ENCODE measurements around the gene SYNRG.
"Not testable (repeated sequence)": the region's sequence is repeated elsewhere in the genome, so short reads cannot be mapped to it uniquely, and the experiment has no call there.

SYNRG gene

DNA sequence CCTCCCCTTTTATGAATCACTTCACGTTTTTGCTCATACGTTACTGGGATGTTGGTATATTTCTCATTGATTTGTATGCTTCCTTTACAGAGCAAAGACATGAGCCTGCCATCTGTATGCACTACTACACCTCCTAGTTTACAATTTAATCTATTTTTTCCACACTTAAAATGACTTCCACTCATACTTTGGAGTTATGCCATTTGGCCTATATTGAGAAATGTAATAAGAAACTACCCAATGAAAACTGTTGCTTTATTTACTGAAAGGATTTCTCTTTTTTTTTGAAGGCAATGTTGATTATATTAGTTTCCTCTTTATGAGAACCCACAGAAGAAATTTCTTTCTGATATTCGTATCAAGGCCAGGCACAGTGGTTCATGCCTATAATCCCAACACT lies 76.5 kb downstream of the SYNRG start:
- no peak for DNase-seq

DNA sequence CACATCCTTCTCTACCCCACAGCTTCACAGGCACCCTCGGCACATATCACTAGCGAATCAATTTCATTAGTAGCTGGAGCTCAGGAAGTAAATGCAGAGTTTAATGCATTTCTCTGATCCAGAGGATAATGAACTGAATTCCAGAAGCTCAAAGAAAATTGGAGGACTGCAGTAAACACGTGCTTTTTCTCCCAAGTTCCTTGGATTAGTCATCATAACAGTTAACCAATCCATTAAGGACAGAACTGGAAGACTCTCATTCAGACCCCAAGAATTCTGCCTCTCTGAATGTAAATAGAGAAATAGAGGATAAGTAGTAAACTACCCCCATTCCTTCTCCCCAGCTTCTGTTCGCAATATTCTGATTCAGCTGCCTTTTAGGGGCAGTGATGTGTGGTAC lies 78.8 kb downstream of the SYNRG start:
- no peak for DNase-seq

GRCh38 chr17:37527249-37527851 lies 81.9 kb downstream of the SYNRG start:
- DNase-seq = peak; percentile 63

DNA sequence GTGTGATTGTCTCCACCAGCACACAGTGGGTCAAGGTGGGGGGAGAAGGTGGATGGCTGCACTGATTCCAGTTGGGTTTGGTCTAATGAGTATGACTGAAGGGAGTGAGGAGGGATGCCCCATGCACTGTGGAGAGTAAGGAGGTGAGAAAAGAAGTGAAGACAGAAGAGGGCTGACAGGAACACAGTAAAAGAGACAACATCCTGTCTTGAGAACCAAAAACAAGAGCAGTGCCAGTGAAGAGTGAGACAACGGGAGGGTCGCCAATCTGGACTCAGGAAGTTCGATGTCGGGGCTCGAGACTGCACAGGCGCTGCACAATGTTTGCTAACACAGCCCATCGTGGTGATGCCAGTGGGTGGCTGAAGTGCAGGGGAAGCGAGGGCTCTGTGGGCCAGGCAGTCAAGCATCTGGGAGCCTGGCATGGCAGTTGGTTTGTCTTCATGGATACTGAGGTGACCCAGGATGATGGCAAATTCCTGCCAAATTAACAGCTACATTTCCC lies 85.5 kb downstream of the SYNRG start:
- DNase-seq = no peak

GRCh38 chr17:37521821-37522220 lies 87.4 kb downstream of the SYNRG start:
- DNase-seq = no peak

GRCh38 chr17:37520174-37520573 lies 89.0 kb downstream of the SYNRG start:
- no peak for DNase-seq

DNA sequence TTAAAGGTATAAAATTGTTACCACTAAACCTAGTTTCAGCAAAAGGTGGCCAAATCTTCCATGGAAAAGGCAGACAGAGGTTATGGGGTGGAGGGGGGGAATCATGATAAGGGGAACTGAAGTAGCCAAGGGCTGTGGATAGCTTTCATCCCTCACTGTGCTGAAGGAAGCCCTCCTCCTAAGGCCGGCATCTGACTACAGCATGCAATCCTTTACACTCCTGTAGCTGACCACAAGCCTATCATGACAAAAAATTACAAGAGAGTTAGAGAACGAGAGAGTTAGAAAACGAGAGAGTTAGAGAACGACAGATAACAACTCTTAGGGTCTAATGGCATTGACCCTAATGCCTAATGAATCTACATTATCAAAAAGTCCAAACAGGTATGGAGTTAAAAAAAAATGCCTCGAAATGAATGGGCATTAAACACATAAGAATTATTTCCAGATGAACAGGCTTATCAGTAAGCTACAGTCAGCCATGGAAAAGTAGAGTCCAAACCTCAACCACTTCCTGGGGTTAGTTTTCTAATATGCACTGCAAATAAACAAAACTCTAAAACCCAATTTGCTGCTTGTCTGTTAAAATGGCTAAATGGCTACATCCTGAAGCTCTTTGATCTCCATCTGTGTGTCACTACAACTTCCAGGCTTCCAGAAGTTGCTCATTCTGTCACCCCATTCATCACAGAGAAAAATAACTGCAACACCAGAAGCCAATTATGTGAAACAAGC lies 89.8 kb downstream of the SYNRG start:
- DNase-seq = no peak

- no peak for DNase-seq
These were observed 90.4 kb downstream of the SYNRG start for GRCh38 chr17:37518826-37519225.

DNA sequence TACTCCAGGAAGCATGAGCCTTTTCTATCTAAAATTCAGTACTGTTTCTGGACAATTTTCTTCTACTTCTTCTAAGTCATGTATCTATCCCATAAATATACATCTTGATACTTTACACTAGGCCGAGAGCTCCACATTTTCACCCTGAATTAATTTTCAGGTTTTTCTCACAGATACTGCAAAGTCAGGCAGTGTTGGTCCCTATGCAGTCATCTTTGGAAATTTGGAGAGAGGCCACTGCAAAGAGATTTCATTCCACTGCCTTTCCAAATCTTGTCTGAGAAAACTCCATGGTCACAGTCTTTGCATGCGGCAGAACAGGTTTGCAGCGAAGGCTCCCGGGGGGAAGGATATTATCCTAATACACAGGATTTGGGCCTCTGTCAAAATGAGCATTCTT lies 91.3 kb downstream of the SYNRG start:
- DNase-seq = no peak

DNA sequence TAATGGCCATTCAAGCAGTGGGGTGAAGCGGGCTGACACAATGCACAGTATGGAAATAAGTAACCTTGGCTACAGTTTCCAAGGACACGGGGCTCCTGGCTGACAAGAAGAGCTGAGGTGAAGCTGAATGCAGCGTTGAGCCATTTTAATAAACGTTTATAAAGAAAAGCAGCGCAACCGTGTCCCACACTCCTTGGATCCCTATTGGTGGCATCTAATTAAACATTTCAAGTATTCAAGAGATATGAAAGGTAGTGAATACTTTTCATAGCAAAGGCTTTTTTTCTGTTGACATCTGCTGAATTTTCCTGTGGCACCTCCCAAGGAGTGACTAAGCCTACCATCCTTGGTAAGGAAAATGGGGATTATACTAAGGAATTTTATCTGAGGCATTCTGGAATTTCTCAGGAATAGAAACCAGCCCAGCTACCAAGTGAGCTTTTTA lies 93.1 kb downstream of the SYNRG start:
- peak; percentile 80 for DNase-seq

DNA sequence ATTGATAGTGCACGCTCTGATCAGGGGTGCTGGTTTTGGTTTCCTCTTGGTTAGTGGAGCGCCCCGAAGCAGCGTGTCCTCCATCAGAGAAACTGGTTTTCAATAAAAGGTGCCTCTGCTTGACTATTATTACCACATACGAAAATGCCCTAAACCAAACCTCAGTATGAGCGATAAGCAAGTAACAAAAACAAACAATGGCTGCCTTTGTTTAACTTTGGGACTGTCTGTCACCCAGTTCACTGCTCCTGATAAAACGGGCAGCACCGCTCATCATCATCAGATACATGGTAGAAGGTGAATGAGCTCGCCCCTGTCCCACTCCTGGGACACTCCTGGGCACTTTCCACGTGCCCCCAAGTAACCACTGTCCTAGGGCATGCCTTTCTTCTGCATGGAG lies 95.5 kb downstream of the SYNRG start:
- no peak for DNase-seq

DNA sequence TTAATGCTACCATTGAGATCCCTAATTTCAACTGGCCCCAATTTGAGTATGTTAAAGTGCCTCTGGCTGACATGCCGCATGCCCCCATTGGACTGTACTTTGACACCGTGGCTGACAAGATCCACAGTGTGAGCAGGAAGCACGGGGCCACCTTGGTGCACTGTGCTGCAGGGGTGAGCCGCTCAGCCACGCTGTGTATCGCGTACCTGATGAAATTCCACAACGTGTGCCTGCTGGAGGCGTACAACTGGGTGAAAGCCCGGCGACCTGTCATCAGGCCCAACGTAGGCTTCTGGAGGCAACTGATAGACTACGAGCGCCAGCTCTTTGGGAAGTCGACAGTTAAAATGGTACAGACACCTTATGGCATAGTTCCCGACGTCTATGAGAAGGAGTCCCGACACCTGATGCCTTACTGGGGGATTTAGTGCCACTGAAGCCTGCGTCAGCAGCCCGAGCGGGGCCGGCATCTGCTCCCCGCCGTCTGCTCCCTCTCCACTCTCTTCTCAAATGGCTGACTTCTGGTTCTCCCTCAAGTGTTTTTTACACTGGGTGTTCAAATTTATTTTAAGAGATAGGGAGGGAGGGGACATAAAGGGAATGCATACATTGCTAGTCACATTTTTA lies 96.7 kb downstream of the SYNRG start:
- DNase-seq = no peak

DNA sequence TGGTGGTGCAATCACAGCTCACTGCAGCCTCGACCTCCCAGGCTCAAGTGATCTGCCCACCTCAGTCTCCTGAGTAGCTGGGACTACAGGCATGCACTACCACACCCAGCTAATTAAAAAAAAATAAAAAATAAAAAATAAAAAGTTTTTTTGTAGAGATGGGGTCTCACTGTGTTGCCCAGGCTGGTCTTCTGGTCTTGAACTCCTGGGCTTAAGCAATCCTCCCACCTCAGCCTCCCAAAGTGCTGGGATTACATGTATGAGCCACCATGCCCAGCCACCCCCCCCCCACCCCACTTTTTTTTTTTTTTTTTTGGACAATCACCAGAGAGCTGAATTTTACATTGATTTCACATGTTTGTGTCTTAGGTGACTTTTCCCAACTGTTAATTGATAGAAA lies 97.6 kb downstream of the SYNRG start:
- DNase-seq = not testable (repeated sequence)

- DNase-seq = no peak
These were observed 99.2 kb downstream of the SYNRG start for GRCh38 chr17:37510056-37510455.

GRCh38 chr17:37507111-37507510 lies 102.1 kb downstream of the SYNRG start:
- no peak for DNase-seq

DNA sequence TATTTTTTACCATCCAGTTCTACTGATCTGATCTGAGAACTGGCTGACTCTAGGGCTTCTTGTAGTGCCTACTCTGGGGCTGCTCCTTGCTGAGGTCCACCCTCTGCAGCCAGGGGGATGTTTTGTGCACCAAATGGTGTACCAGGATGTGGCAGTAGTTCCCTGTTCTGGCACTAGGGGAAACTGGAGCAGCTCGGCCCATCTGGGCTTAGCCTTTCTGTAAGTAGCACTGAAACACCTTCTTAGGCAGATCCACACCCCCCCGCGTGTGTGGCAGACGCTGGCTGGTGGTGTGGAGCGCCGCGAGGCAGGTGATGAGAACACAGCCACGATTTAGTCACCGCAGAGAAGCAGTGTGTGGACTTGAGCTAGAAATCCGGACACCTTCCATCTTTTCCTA lies 102.5 kb downstream of the SYNRG start:
- DNase-seq = no peak

DNA sequence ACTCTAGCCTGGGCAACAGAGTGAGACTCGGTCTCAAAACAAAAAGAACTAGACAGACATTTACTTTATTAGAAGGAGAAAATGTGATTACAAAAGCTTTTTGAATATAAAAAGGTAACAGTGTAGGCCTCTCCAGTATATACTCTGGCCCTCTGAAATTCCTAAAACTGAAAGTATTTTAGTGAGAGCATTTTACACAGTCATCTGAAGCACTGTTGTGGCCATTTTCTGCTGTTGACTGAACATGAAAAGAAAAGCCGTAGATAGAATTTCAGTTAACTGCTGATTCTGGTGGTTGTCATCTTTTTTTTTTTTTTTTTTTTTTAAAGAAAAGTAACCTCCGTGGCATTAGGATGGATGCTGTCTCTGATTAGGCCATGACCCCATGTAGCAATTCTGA lies 103.9 kb downstream of the SYNRG start:
- no peak for DNase-seq

DNA sequence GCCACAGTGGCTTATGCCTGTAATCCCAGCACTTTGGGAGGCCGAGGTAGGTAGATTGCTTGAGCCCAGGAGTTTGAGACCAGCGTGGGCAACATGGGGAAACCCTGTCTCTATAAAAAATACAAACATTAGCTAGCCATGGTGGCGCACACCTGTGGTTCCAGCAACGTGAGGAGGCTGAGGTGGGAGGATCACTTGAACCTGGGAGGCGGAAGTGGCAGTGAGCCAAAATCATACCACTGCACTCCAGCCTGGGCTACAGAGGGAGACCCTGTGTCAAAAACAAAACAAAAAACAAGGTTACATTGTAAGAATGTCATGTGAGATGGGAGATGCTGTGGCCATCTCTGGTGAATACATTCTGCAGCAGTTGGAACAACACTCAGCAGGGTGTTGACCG lies 106.1 kb downstream of the SYNRG start:
- no peak for DNase-seq

DNA sequence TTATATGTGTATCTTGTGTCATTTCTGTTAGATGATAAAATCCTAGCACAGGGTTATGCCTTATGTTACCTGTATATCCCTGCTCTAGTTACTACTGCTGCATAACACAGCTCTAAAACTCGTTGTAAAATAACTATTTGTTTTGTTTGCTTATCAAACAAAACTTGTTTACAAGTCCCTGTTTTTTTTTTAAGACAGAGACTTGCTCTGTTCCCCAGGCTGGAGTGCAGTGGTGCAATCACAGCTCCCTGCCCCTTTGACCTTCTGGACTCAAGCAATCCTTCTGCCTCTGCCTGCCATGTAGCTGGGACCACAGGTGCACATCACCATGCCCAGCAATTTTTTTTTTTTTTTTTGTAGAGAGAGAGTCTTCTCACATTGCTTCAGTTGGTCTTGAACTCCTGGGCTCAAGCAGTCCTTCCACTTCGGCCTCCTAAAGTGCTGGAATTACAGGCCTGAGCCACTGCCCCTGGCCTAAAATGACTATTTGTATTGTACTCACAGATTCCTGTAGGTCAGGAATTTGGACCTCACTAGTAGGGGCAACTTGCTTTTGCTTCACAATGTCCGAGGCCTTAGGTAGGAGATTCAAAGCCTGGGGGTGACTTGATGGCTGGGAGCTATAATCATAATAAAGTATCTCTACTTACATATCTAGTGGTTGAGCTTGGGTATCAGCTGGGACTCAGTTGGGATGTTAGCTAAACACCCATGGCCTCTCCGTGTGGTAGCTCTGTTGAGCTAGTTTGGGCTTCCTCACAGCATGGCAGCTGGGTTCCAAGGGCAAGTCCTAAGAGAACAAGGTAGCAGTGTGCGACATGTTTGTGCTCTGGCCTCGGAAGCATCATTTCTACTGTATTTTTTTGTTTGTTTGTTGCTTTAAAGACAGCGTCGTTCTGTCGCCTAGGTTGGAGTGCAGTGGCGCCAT lies 106.9 kb downstream of the SYNRG start:
- DNase-seq = no peak

DNA sequence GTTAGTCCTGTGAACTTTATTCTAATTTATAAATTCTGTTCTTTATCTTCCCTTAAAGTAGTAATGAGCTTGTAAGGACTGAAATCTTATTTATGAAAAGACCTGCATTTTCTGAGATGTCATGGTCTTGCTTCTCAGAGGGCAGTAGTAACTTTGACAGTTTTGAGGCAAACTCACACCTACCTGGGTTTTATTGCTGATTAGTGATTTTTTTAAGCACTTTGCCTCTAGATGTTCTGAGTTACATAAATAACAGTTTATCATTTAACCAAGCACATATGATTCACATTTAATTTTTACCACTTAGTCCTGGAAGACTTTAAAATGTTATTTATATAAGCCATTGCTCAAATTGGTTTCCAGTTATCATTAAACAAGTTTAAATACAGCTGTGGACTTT lies 108.8 kb downstream of the SYNRG start:
- DNase-seq = no peak

DNA sequence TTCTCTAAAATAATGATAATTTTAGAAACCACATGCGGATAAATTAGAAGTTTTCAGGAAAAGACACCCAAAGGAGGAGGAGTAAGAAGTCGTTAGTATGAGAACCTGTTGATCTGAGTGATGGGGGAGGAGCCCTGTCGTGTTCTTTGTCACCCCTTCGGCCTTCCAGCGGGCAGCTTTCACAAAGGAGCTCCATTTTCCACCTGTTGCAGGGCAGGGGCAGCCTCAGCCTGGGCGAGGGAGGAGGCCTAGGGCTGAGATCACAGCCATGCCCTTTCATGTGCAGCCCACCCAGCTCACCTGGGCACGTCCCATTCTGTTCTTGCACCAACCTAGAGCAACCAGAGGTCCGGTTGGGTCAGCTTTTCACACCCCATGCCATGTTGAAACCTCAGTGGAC lies 114.2 kb downstream of the SYNRG start:
- DNase-seq = no peak

GRCh38 chr17:37494401-37494831 lies 114.8 kb downstream of the SYNRG start:
- DNase-seq = no peak

All from DMS79 treated with DMSO at 0.1 percent for 48 hours (cell line).